ENCODE measurements around the gene POLR3GL. TPM values are rescaled to one million over a fixed set of nuclear protein-coding genes. Genes with fewer than 3 reads are reported as not detected.
A peak's percentile ranks its signal among the peaks of the same experiment; 100 is the strongest.

The POLR3GL gene
- total and polyA plus RNA-seq, 2 experiments from 2014 or later: 3.1 to 9.5 TPM

DNA sequence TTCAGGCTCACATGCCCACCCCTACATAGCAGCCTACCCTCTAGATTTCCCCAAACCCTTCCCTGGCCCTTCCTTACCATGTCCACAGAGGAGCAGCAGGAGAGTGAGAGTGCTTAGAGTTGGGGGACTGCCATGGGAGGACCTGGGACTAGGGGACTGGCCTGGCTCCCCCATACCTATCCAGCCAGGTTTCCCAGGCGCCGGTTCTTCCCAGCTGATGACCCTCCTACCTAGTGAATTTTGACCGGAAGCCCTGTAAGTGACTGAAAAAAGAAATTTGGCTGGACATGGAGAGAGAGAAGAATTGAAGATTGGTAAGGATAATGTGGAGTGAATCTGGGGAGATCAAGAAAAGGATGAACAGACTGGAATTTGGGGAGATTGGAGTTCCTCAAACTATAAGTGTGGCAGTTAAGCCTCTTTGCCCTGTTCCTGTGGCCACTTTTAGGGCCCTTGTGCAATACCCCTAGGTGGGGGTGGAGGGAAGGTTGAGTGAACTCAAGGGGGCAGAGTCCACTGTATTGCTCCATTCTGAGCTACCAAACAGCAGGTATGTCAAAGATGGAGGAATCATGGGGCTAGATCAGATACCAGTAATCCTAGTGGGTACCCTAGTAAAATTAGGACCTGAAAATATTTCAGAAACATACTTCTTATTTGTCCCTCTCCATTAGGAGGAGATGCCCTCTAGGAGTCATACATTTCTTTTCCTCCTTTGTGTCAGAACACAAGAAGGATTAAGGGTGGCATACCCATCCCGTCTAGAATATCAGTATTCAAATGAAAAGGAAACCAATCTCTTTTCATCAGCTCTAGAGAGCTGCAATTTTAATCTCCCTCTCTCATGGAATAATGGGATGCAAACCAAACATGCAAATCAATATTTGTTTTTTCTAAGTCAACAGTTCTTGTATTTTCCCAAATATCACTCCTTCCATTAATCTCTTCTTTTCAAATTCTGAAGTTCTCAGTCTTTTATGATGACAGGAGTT lies 55.9 kb downstream of the POLR3GL start:
- DNase-seq (ENCODE audit: low spot score): peak; percentile 27
- Histone ChIP-seq H3K27me3 (ENCODE audit: insufficient read depth) (peaks cover 48% of the 10 kb centered on the region), H3K36me3 (ENCODE audit: insufficient read depth) (no peaks in the 10 kb centered on the region), H3K27ac (ENCODE audit: low read depth) (no peak overlapping the region), H3K4me3 (peak overlapping the region; percentile 67), H2AFZ (peak overlapping the region; percentile 100), H3K4me1 (ENCODE audit: insufficient read depth) (peaks cover 21% of the 10 kb centered on the region), H3K9me2 (ENCODE audit: insufficient read depth) (no peaks in the 10 kb centered on the region), H4K20me1 (replicated peaks; ENCODE audit: insufficient read depth) (no peaks in the 10 kb centered on the region), H3K4me2 (peak overlapping the region; percentile 79), H3F3A (replicated peaks; ENCODE audit: low read depth) (peaks cover 3% of the 10 kb centered on the region; the same call in 1 of the 2 replicates), H3K79me2 (replicated peaks; ENCODE audit: insufficient read depth) (no peaks in the 10 kb centered on the region)
- Mint-ChIP-seq H3K4me3 (peak overlapping the region; percentile 63), H3K36me3 (ENCODE audit: low read depth) (no peaks in the 10 kb centered on the region), H3K27ac (no peak overlapping the region), H3K27me3 (ENCODE audit: insufficient read depth, low read depth, poor library complexity) (peaks cover 21% of the 10 kb centered on the region), H3K9me3 (no peaks in the 10 kb centered on the region), H3K4me1 (peaks cover 15% of the 10 kb centered on the region)
- no peak for TF ChIP-seq ZNF331 (CRISPR knock-in tag; IDR thresholded peaks at IDR 0.05; ENCODE audit: low read depth)
- TF ChIP-seq STAT1 (IDR thresholded peaks at IDR 0.05; ENCODE audit: unreplicated experiment): no peak
- TF ChIP-seq, protein P1, sequence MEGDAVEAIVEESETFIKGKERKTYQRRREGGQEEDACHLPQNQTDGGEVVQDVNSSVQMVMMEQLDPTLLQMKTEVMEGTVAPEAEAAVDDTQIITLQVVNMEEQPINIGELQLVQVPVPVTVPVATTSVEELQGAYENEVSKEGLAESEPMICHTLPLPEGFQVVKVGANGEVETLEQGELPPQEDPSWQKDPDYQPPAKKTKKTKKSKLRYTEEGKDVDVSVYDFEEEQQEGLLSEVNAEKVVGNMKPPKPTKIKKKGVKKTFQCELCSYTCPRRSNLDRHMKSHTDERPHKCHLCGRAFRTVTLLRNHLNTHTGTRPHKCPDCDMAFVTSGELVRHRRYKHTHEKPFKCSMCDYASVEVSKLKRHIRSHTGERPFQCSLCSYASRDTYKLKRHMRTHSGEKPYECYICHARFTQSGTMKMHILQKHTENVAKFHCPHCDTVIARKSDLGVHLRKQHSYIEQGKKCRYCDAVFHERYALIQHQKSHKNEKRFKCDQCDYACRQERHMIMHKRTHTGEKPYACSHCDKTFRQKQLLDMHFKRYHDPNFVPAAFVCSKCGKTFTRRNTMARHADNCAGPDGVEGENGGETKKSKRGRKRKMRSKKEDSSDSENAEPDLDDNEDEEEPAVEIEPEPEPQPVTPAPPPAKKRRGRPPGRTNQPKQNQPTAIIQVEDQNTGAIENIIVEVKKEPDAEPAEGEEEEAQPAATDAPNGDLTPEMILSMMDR (conservative IDR thresholded peaks at IDR 0.05; ENCODE audit: low read depth in 2 of 2): peak in 1 of 2 experiments; percentile 17; a peak in 2 of 4 replicates
- peak; percentile 13; the same call in 1 of the 3 replicates for ATAC-seq

DNA sequence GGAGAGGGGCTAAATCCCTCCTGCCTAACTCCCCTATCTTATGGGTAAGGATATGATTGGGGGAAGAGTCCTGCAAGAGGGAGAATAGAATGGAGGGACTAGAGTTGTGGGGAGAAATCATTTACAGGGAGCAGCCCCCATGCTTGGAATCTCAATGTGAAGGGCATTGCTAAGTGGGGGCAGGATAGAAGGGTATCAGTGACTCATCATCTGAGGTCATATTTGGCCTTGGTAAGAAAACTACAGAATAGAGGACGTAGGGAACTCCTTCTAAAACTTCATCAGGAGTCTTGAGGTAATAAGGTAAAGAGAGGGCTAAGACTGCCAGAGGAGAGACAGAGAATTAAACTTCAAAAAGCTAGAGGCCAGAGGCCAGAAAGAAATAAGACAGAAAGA lies 56.6 kb downstream of the POLR3GL start:
- no peaks in the 10 kb centered on the region for H3K79me2 ChIP-seq (replicated peaks; ENCODE audit: insufficient read depth)
- no peaks in the 10 kb centered on the region for H3K36me3 ChIP-seq (ENCODE audit: insufficient read depth)
- H3K27me3 ChIP-seq (ENCODE audit: insufficient read depth): peaks cover 48% of the 10 kb centered on the region
- H3K27ac ChIP-seq (ENCODE audit: low read depth): no peak overlapping the region
- Mint-ChIP-seq H3K27me3 (ENCODE audit: insufficient read depth, low read depth, poor library complexity) (peaks cover 21% of the 10 kb centered on the region), H3K9me3 (no peaks in the 10 kb centered on the region), H3K4me3 (no peak overlapping the region), H3K27ac (no peak overlapping the region), H3K36me3 (ENCODE audit: low read depth) (no peaks in the 10 kb centered on the region), H3K4me1 (peaks cover 15% of the 10 kb centered on the region)
- peaks cover 21% of the 10 kb centered on the region for H3K4me1 ChIP-seq (ENCODE audit: insufficient read depth)
- no peak overlapping the region for H3K4me3 ChIP-seq
- ATAC-seq: no peak
- 0 out of 2 replicates have a peak overlapping the region, but pooled peaks have one; percentile 32 for H2AFZ ChIP-seq
- peaks cover 3% of the 10 kb centered on the region; the same call in 1 of the 2 replicates for H3F3A ChIP-seq (replicated peaks; ENCODE audit: low read depth)
- H3K9me2 ChIP-seq (ENCODE audit: insufficient read depth): no peaks in the 10 kb centered on the region
- no peak overlapping the region for H3K4me2 ChIP-seq
- DNase-seq (ENCODE audit: low spot score): no peak
- no peaks in the 10 kb centered on the region for H4K20me1 ChIP-seq (replicated peaks; ENCODE audit: insufficient read depth)
- no peak for TF ChIP-seq ZNF331 (CRISPR knock-in tag; IDR thresholded peaks at IDR 0.05; ENCODE audit: low read depth)
- TF ChIP-seq, protein P1 (conservative IDR thresholded peaks at IDR 0.05; ENCODE audit: low read depth in 2 of 2): no peak
- TF ChIP-seq JUNB (IDR thresholded peaks at IDR 0.05; ENCODE audit: unreplicated experiment): no peak
- no peak for TF ChIP-seq EZH2phosphoT487 (IDR thresholded peaks at IDR 0.05; ENCODE audit: unreplicated experiment)
- TF ChIP-seq, protein P2, sequence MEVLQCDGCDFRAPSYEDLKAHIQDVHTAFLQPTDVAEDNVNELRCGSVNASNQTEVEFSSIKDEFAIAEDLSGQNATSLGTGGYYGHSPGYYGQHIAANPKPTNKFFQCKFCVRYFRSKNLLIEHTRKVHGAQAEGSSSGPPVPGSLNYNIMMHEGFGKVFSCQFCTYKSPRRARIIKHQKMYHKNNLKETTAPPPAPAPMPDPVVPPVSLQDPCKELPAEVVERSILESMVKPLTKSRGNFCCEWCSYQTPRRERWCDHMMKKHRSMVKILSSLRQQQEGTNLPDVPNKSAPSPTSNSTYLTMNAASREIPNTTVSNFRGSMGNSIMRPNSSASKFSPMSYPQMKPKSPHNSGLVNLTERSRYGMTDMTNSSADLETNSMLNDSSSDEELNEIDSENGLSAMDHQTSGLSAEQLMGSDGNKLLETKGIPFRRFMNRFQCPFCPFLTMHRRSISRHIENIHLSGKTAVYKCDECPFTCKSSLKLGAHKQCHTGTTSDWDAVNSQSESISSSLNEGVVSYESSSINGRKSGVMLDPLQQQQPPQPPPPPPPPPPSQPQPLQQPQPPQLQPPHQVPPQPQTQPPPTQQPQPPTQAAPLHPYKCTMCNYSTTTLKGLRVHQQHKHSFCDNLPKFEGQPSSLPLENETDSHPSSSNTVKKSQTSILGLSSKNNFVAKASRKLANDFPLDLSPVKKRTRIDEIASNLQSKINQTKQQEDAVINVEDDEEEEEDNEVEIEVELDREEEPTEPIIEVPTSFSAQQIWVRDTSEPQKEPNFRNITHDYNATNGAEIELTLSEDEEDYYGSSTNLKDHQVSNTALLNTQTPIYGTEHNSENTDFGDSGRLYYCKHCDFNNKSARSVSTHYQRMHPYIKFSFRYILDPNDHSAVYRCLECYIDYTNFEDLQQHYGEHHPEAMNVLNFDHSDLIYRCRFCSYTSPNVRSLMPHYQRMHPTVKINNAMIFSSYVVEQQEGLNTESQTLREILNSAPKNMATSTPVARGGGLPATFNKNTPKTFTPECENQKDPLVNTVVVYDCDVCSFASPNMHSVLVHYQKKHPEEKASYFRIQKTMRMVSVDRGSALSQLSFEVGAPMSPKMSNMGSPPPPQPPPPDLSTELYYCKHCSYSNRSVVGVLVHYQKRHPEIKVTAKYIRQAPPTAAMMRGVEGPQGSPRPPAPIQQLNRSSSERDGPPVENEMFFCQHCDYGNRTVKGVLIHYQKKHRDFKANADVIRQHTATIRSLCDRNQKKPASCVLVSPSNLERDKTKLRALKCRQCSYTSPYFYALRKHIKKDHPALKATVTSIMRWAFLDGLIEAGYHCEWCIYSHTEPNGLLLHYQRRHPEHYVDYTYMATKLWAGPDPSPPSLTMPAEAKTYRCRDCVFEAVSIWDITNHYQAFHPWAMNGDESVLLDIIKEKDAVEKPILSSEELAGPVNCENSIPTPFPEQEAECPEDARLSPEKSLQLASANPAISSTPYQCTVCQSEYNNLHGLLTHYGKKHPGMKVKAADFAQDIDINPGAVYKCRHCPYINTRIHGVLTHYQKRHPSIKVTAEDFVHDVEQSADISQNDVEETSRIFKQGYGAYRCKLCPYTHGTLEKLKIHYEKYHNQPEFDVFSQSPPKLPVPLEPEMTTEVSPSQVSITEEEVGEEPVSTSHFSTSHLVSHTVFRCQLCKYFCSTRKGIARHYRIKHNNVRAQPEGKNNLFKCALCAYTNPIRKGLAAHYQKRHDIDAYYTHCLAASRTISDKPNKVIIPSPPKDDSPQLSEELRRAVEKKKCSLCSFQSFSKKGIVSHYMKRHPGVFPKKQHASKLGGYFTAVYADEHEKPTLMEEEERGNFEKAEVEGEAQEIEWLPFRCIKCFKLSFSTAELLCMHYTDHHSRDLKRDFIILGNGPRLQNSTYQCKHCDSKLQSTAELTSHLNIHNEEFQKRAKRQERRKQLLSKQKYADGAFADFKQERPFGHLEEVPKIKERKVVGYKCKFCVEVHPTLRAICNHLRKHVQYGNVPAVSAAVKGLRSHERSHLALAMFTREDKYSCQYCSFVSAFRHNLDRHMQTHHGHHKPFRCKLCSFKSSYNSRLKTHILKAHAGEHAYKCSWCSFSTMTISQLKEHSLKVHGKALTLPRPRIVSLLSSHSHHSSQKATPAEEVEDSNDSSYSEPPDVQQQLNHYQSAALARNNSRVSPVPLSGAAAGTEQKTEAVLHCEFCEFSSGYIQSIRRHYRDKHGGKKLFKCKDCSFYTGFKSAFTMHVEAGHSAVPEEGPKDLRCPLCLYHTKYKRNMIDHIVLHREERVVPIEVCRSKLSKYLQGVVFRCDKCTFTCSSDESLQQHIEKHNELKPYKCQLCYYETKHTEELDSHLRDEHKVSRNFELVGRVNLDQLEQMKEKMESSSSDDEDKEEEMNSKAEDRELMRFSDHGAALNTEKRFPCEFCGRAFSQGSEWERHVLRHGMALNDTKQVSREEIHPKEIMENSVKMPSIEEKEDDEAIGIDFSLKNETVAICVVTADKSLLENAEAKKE (CRISPR knock-in tag; IDR thresholded peaks at IDR 0.05): no peak
